Thymus (tissue), 11 donors: Measurements from ENCODE around the gene GNAO1. TPM values are rescaled to one million over a fixed set of nuclear protein-coding genes. Genes with fewer than 3 reads are reported as not detected.

Experiments
- DNase-seq, 9 donors: peaks; one replicate each; pipeline ENCODE4 v3.0.0-alpha.2; 2013; ENCODE audit warnings: low spot score in 9 of 9, low read depth in 6 of 9, missing footprints in 1 of 9
- H3K27ac ChIP-seq, 2 donors: one replicate each; pipeline ENCODE4 v1.5.1; 2013; ENCODE audit warnings: control low read depth in 1 of 2, low read depth in 1 of 2, low read length in 1 of 2, mild to moderate bottlenecking in 1 of 2, moderate library complexity in 1 of 2
- H3K27me3 ChIP-seq, 2 donors: one replicate each; pipeline ENCODE4 v1.5.1; 2013; ENCODE audit warnings: low read length in 1 of 2; ENCODE audit not compliant: control insufficient read depth in 2 of 2, insufficient read depth in 1 of 2
- H3K36me3 ChIP-seq, 2 donors: one replicate each; pipeline ENCODE4 v1.5.1; 2013; ENCODE audit warnings: low read length in 1 of 2, mild to moderate bottlenecking in 1 of 2, moderate library complexity in 1 of 2; ENCODE audit not compliant: control insufficient read depth in 2 of 2, insufficient read depth in 2 of 2
- H3K4me1 ChIP-seq, 2 donors: one replicate each; pipeline ENCODE4 v1.5.1; 2013; ENCODE audit warnings: low read length in 2 of 2; ENCODE audit not compliant: control insufficient read depth in 2 of 2, insufficient read depth in 2 of 2
- H3K4me3 ChIP-seq, 2 donors: one replicate each; pipeline ENCODE4 v1.5.1; 2013; ENCODE audit warnings: low read length in 2 of 2, control low read depth in 1 of 2, mild to moderate bottlenecking in 1 of 2
- H3K9me3 ChIP-seq, 2 donors: one replicate each; pipeline ENCODE4 v1.5.1; 2013; ENCODE audit warnings: low read length in 1 of 2, mild to moderate bottlenecking in 1 of 2; ENCODE audit not compliant: control insufficient read depth in 2 of 2, insufficient read depth in 1 of 2
- WGBS: extraction: QIAGEN DNeasy Blood & Tissue Kit; methylation state at CpG from one replicate; pipeline ENCODE4 v1.1.7; 2013; 5-methylcytosine and 5-hydroxymethylcytosine counted together
- polyA plus RNA-seq: library from polyadenylated mRNA; stranded (reverse); fragments of 200-250 nt; gene quantifications from one replicate; pipeline ENCODE4 v1.2.3, GENCODE V29; 2013
- total RNA-seq: library from RNA; stranded (reverse); fragments of 120-200 nt; gene quantifications from one replicate; pipeline ENCODE4 v1.2.4, GENCODE V29; 2013
- donor health status: healthy.

The GNAO1 gene
- total and polyA plus RNA-seq, 2 donors, result 0.24 to 2.2 TPM

GRCh38 chr16:56340416-56340815 is 149.1 kb downstream of the GNAO1 start:
- Histone ChIP-seq H3K4me1 (no peaks in the 10 kb centered on the region), H3K27me3 (no peaks in the 10 kb centered on the region), H3K36me3 (no peaks in the 10 kb centered on the region), H3K4me3 (no peak overlapping the region), H3K9me3 (no peaks in the 10 kb centered on the region), H3K27ac (no peak overlapping the region)
- no peak for DNase-seq
- 98% methylated on average over 23 of the region's 23 CpGs for WGBS

GRCh38 chr16:56340864-56341365 is 149.6 kb downstream of the GNAO1 start:
- Histone ChIP-seq H3K27ac (no peak overlapping the region), H3K4me3 (no peak overlapping the region), H3K9me3 (no peaks in the 10 kb centered on the region), H3K27me3 (no peaks in the 10 kb centered on the region), H3K4me1 (no peaks in the 10 kb centered on the region), H3K36me3 (no peaks in the 10 kb centered on the region)
- DNase-seq, result no peak
- 93% methylated on average over 17 of the region's 17 CpGs for WGBS

- WGBS, result 94% methylated on average over 9 of the region's 9 CpGs
- no peaks in the 10 kb centered on the region for H3K27me3 ChIP-seq
- H3K27ac ChIP-seq, result no peak overlapping the region
- no peaks in the 10 kb centered on the region for H3K9me3 ChIP-seq
- H3K4me1 ChIP-seq, result no peaks in the 10 kb centered on the region
- no peak overlapping the region for H3K4me3 ChIP-seq
- no peak for DNase-seq
- H3K36me3 ChIP-seq, result no peaks in the 10 kb centered on the region
Measured at GRCh38 chr16:56341656-56342399, 150.5 kb downstream of the GNAO1 start.

DNA sequence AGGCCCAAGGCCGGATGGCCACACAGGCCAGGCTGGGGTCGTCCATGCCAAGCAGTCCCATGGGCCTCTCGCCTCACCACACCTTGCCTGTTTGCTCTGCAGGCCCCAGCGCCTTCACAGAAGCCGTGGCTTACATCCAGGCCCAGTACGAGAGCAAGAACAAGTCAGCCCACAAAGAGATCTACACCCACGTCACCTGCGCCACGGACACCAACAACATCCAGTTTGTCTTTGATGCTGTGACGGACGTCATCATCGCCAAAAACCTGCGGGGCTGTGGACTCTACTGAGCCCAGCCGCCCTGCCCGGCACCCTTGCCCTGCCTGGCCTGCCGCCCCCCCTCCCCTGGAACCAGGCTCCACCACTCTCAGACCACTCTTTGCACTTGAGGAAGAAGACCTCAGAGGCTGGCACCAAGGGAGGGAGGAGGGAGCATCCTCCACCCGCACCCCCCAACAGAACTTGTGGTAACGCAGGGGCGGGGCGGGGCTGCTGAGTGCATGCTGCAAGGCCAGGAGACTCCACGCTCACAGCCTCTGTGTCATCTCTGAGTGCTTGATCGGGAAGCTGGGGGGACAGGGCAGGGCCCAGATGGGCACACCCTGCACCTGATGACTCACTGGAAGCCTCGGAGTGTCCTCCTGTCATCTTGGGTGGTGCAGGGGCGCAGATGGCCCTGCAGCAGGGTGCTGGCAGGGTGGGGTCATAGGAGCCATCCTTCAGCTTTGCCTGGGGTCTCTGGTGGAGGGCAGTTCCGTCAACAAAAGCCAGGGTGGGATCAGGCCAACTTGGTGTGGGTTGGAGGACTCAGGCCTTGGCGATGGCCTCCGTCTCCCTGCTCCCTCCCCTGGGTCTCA is 152.6 kb downstream of the GNAO1 start:
- Histone ChIP-seq H3K27me3 (no peaks in the 10 kb centered on the region), H3K36me3 (no peaks in the 10 kb centered on the region), H3K4me1 (no peaks in the 10 kb centered on the region), H3K27ac (no peak overlapping the region), H3K4me3 (no peak overlapping the region), H3K9me3 (no peaks in the 10 kb centered on the region)
- 94% methylated on average over 27 of the region's 27 CpGs for WGBS
- no peak for DNase-seq

DNA sequence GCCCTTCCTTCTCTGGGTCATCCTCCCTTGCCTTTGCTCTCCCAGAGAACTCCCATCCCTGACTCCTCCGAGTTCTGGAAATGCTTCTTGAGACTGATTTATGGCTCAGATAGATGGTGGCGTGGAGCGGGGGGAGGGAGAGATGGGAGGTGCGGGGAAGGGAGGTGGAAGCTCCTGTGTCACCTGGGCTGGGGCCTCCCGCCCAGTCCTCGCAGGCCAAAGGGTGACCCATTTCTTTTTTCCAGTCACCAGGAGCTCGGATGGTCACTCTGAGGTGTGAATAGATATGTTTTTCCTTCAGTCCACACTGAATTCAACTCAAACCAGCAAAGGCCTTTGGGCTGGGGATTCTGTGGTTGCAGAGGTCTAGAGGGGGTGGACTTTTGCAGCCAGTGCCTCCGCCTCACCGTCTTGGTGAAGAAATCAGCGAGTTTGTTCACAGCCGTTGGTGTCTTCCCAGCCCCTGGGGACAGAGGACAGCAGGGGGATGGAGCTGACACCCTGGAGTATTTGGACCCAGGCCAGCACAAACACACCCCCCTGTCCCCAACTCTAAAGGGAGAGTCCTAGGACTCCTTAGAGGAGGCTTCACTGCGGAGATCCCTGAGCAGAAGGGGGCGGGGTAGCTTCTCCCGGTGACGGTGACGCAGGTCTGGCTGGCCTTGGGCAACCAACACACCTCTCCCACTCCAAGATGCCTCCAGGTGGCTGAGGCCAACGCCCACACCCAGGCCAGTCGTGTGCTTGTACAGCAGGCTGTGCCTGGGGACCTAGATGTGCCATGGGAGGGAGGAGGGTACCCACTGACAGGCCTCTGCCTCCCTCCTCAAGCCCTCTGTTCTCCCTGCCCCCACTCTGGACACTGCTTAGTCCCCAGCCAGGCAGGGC is 153.5 kb downstream of the GNAO1 start:
- 88% methylated on average over 18 of the region's 18 CpGs for WGBS
- no peaks in the 10 kb centered on the region for H3K36me3 ChIP-seq
- H3K4me1 ChIP-seq, result no peaks in the 10 kb centered on the region
- no peaks in the 10 kb centered on the region for H3K27me3 ChIP-seq
- no peak overlapping the region for H3K4me3 ChIP-seq
- DNase-seq, result no peak
- no peak overlapping the region for H3K27ac ChIP-seq
- H3K9me3 ChIP-seq, result no peaks in the 10 kb centered on the region

DNA sequence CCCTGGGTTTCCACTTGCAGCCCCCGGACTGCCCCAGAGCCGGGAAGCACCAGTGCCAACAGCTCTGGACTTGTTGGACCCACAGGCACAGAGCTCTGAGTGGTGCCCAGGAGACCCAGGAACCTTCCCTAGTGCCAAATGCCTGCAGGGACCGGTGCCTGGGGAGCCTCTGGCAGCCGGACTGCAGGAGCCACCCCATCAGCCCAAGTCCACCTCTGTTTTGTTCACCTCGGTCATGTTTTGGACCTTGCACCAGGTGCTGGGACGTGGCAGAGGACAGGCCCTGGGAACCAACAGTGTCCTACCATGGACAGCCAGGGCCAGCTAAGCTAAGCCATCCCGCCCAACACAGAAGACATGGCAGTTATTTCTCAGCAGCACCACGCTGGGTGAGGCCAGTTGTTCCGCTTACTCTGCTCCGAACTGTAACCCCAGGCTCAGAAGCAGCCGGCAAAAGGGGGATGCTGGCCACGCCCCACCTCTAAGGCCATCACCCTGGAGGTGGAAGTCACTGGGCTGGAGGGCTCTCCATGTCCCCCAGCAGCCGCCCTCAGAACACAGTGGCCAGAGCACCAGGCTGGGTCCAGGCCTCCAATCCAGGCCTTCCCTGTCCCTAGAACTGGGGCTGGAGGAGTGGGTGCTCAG is 154.2 kb downstream of the GNAO1 start:
- WGBS, result 95% methylated on average over 13 of the region's 13 CpGs
- no peak for DNase-seq

GRCh38 chr16:56346131-56346890 is 155.0 kb downstream of the GNAO1 start:
- H3K9me3 ChIP-seq, result no peaks in the 10 kb centered on the region
- no peak overlapping the region for H3K27ac ChIP-seq
- no peaks in the 10 kb centered on the region for H3K27me3 ChIP-seq
- H3K4me3 ChIP-seq, result no peak overlapping the region
- H3K36me3 ChIP-seq, result no peaks in the 10 kb centered on the region
- DNase-seq, result no peak
- H3K4me1 ChIP-seq, result no peaks in the 10 kb centered on the region
- WGBS, result 97% methylated on average over 15 of the region's 15 CpGs

More for the DNA sequence above, 154.2 kb downstream of the GNAO1 start:
- Histone ChIP-seq H3K27me3 (no peaks in the 10 kb centered on the region), H3K27ac (no peak overlapping the region), H3K4me1 (no peaks in the 10 kb centered on the region), H3K9me3 (no peaks in the 10 kb centered on the region), H3K36me3 (no peaks in the 10 kb centered on the region), H3K4me3 (no peak overlapping the region)

DNA sequence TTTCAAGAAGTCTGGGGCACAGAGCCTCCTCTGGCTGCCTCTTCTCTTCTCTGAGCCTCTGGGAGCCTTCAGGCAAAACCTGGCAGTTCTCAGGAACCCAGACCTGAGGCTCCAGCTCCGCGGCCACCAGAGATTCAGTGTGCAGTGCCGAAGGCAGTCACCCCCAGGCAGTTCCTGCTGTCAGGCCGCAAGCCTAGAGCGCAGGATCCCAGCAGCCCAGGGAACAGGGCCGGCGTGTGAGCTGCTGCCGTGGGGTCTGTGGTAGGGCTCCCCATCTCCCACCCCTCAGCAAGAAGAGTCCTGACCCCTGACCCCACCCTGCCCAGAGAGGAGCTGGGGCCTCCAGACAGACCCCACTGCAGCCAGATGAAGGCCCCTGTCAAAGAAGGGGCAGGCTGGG is 155.9 kb downstream of the GNAO1 start:
- no peaks in the 10 kb centered on the region for H3K36me3 ChIP-seq
- 96% methylated on average over 8 of the region's 8 CpGs for WGBS
- no peak for DNase-seq

More for the DNA sequence above, 155.9 kb downstream of the GNAO1 start:
- Histone ChIP-seq H3K9me3 (no peaks in the 10 kb centered on the region), H3K27ac (no peak overlapping the region), H3K27me3 (no peaks in the 10 kb centered on the region), H3K4me3 (no peak overlapping the region), H3K4me1 (no peaks in the 10 kb centered on the region)
